ENCODE results near the gene LIPJ.

GRCh38 chr10:88542522-88542921, 44.0 kb upstream of the LIPJ start:
- TF ChIP-seq EZH2 (IDR thresholded peaks at IDR 0.05) = no peak
- no peak for TF ChIP-seq POLR2AphosphoS5 (IDR thresholded peaks at IDR 0.05; ENCODE audit: borderline replicate concordance, low read depth, low read length)
